Stimulated activated naive CD8-positive, alpha-beta T cell treated with anti-CD3 and anti-CD28 coated beads, Interleukin-15, Interleukin-2, amounts not matched to agents 100 ng/mL and 50 ng/mL, for 24 hours (primary cell): ENCODE data around the gene ZFAND6.
A peak's percentile ranks its signal among the peaks of the same experiment; 100 is the strongest.

Experiments
- H3K27ac Mint-ChIP-seq: one replicate; pipeline ENCODE4 v1.8.0; 2021; ENCODE audit warnings: mild to moderate bottlenecking, mixed read lengths
- H3K27me3 Mint-ChIP-seq: one replicate; pipeline ENCODE4 v1.8.0; 2021; ENCODE audit warnings: mixed read lengths
- H3K36me3 Mint-ChIP-seq: one replicate; pipeline ENCODE4 v1.8.0; 2021; ENCODE audit warnings: low read depth, mixed read lengths
- H3K4me1 Mint-ChIP-seq: one replicate; pipeline ENCODE4 v1.8.0; 2021; ENCODE audit warnings: low read depth, mixed read lengths
- H3K4me3 Mint-ChIP-seq: one replicate; pipeline ENCODE4 v1.8.0; 2021; ENCODE audit warnings: mild to moderate bottlenecking, mixed read lengths
- H3K9me3 Mint-ChIP-seq: one replicate; pipeline ENCODE4 v1.8.0; 2021; ENCODE audit warnings: mixed read lengths

ZFAND6 gene

DNA sequence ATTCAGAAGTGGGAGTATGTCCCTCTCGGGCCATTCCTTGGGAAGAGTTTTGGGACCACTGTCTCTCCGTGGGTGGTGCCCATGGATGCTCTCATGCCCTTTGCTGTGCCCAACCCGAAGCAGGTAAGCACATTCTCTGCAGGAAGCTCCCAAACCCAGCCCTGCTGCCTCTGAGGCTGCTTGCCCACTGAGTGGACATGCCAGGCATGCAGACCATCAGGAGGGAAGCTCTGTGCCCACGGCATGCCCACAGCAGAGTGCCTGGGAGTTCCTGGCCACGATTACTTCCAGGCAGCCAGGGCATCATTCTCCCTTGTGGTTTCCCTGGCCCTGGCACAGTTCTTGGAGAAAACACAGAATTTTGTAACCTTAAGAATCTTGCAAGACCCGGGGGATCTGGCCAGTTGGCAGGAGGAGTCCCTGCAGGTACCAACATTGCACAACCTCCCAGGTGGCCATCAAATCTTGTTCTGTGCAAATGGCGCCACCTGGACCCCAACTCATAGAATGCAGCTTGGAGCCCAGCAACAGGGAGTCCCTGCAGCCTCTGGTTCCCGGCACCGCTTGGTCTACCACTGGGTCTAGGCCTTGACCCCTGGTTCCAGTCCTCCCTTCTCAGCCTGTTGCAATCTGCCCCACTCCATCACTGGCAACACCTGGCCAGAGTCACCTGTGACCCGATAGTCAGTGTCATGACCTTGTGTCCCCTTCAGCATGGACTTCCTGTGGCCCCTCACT lies 113.7 kb downstream of the ZFAND6 start:
- Mint-ChIP-seq H3K9me3 (no peaks in the 10 kb centered on the region), H3K27ac (no peak overlapping the region), H3K36me3 (peaks cover 17% of the 10 kb centered on the region), H3K4me3 (no peak overlapping the region), H3K4me1 (no peaks in the 10 kb centered on the region), H3K27me3 (no peaks in the 10 kb centered on the region)

DNA sequence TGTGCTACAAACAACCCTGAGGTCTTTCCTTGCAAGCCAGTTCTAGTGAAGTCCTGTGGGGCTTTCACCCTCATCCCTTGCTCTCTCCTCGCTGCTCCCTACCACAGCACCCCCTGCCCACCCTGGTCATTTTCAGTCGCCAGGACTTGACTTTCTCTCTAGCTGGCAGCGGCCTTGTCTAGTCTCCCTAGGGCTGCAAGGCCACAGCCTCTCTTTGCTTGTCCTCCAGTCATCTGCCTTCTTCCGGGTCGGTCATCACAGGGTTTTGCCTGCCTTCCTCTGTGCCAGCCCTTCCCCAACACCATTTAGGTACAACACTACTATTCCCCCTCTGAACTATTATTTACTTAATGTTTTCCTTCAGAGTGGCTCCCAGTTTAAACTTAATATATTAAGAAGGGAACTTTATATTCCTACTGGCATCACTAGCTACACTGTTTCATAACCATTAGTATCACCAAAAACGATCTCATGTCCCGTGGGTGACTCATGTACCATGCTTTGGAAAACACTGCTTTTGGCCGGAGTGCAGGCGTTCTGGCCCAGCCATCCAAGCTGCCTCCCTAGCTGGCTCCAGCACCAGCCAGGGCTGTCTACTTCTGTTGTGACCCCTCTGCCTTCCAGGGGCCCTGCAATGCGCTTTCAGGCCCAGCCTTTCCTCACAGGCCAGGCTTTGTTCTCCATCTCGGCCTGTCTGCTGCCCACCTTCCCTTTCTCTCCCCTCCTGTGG lies 114.7 kb downstream of the ZFAND6 start:
- Mint-ChIP-seq H3K36me3 (peaks cover 22% of the 10 kb centered on the region), H3K27ac (no peak overlapping the region), H3K4me3 (no peak overlapping the region), H3K4me1 (no peaks in the 10 kb centered on the region), H3K9me3 (no peaks in the 10 kb centered on the region), H3K27me3 (no peaks in the 10 kb centered on the region)

DNA sequence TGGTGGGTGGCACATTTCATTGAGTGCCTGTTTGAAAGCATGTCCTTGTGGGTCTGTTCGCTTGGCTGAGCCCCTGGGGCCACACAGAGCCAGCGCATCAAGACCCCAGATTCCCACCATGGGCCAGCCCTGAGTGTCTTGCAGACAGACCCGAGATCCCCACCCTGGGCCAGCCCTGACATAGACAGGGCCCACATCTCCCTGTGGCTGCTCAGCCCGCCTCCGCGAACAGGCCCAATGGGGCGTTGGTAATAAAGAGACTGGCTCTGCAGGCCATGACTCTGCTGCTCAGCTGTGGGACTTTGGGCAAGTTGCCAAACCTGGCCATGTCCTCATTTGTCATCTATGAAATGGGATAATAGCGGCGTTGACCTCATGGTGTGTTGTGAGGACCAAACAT lies 116.0 kb downstream of the ZFAND6 start:
- H3K9me3 Mint-ChIP-seq = no peaks in the 10 kb centered on the region
- no peak overlapping the region for H3K4me3 Mint-ChIP-seq
- H3K4me1 Mint-ChIP-seq = no peaks in the 10 kb centered on the region
- H3K27ac Mint-ChIP-seq = no peak overlapping the region
- H3K27me3 Mint-ChIP-seq = no peaks in the 10 kb centered on the region
- H3K36me3 Mint-ChIP-seq = peaks cover 21% of the 10 kb centered on the region

DNA sequence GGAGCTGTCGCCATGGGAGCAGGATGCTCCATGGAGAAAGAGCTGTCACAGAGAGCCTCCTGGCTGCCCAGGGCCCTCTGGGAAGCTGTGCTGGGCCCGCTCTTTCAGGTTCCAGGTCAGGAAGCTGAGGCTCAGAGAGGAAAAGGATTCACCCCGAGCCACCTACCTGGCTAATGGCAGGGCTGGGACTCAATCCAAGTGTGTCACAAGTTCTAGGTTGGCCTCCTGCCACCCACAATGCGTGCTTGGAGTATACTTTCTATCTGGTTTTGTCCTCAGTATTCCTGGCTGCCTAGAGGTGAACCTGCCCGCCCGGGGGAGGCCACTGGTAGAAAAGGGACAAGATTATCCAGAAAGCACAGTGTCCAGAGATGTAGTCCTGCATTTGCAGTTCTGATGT lies 117.0 kb downstream of the ZFAND6 start:
- no peaks in the 10 kb centered on the region for H3K9me3 Mint-ChIP-seq
- peaks cover 19% of the 10 kb centered on the region for H3K36me3 Mint-ChIP-seq
- H3K4me3 Mint-ChIP-seq = no peak overlapping the region
- no peaks in the 10 kb centered on the region for H3K4me1 Mint-ChIP-seq
- H3K27ac Mint-ChIP-seq = no peak overlapping the region
- no peaks in the 10 kb centered on the region for H3K27me3 Mint-ChIP-seq

DNA sequence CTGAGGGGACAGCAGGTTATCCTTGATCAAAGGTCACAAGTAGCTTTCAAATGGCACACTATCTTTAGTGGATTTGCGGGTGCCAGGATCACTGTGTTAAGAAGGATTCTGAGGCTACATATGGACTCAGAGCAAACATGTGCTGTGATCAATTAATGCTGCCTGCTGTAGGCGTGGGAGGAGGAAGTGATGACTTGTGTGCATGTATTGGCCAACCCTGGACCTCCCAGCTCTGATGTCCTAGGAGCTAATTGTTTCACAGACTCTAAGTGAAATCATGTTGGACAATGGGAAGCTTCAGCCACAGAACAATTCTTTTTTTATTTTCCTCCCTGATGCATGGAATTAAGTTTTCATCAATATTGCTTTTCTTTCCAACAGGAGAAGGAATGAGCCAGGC lies 117.7 kb downstream of the ZFAND6 start:
- H3K27ac Mint-ChIP-seq = no peak overlapping the region
- H3K4me3 Mint-ChIP-seq = no peak overlapping the region
- H3K36me3 Mint-ChIP-seq = peaks cover 23% of the 10 kb centered on the region
- H3K4me1 Mint-ChIP-seq = no peaks in the 10 kb centered on the region
- H3K27me3 Mint-ChIP-seq = no peaks in the 10 kb centered on the region
- H3K9me3 Mint-ChIP-seq = no peaks in the 10 kb centered on the region

DNA sequence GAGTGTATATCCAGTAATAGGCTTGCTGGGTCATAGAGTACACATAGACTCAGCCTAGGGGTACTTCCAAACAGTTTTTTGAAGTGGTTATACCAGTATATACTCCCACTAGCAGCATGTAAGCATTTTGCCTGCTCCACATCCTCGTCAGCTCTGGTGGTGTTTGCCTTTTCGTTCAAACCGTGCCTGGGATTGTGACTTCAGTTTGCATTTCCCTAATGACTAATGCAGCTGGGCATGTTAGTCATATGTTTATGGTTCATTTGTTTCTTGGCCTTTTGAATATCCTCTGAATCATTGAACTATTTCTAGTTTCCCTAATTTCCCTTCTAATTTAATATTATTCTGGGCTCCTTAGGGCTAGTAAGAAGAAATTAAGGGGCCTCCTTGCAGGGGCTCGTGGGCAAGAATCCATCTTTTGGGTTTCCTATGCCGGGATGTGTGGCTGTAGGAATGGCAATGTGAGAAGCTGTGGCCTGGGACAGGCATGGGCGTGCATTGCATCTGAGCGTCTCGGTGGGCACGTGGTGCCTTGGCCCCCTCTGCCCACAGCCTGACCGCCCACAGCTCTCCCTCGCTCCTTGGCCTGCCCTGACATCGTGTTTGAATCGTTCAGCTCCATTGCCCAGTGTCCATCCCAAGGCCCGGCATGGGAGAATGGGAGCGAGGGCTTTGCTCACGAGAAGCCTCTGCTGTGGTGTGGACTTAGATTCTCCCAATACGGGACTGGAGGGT lies 119.7 kb downstream of the ZFAND6 start:
- peak overlapping the region; percentile 36 for H3K27ac Mint-ChIP-seq
- H3K9me3 Mint-ChIP-seq = no peaks in the 10 kb centered on the region
- H3K4me3 Mint-ChIP-seq = no peak overlapping the region
- H3K27me3 Mint-ChIP-seq = no peaks in the 10 kb centered on the region
- H3K4me1 Mint-ChIP-seq = no peaks in the 10 kb centered on the region
- peaks cover 25% of the 10 kb centered on the region for H3K36me3 Mint-ChIP-seq

DNA sequence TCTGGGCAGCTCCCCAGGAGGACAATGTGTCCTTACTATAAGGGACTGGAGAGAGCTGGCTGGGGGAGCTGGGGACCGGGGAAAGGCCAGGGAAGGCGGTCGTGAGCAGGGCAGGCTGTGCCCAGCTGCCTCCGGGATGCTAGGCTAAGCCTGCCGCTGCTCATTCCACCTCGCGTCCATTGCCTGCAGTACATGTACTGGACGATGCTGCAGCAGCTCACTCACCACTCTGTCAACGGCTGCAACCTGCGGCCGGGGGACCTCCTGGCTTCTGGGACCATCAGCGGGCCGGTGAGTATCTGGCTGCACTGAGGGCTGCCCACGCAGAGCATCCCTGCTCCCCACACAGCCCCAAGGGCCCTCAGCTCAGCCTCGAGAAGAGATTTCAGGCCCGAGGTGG lies 120.5 kb downstream of the ZFAND6 start:
- Mint-ChIP-seq H3K9me3 (no peaks in the 10 kb centered on the region), H3K27me3 (no peaks in the 10 kb centered on the region), H3K36me3 (peaks cover 29% of the 10 kb centered on the region), H3K4me1 (no peaks in the 10 kb centered on the region), H3K27ac (no peak overlapping the region), H3K4me3 (no peak overlapping the region)

DNA sequence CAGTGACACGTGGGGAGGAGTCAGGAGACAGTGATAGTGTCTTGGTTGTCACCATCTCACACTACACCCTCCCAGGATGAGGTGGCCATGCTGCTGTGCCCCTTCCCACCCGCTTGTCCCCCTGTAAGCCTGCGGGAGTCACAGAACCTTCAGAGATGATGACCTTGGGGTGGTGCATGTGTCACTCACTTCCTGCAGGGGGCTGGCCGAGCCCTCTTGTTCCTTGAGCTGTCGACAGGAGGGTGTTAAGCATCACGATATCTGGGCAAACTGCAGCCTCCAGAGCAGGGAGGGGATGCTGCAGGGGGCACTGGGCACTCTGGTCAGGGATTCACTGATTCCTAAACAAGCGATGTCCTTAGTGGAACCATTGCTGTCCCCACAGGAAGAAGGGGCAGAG lies 121.0 kb downstream of the ZFAND6 start:
- no peaks in the 10 kb centered on the region for H3K27me3 Mint-ChIP-seq
- no peak overlapping the region for H3K4me3 Mint-ChIP-seq
- H3K27ac Mint-ChIP-seq = no peak overlapping the region
- peaks cover 34% of the 10 kb centered on the region for H3K36me3 Mint-ChIP-seq
- no peaks in the 10 kb centered on the region for H3K9me3 Mint-ChIP-seq
- no peaks in the 10 kb centered on the region for H3K4me1 Mint-ChIP-seq

DNA sequence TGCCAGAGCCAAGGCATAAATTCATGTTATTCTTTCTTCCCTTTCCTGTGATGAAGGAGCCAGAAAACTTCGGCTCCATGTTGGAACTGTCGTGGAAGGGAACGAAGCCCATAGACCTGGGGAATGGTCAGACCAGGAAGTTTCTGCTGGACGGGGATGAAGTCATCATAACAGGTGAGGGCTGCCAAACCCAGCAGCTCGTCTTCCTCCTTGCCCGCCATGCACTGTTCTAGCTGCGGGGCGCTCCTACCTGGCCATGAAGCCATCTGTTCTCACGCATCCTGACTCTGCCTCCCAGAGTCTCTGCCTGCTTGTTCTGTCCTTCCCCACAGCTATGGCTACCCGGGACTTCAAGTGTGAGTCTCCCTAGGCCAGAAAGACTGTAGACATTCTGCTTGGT lies 121.5 kb downstream of the ZFAND6 start:
- H3K4me1 Mint-ChIP-seq = no peaks in the 10 kb centered on the region
- H3K4me3 Mint-ChIP-seq = no peak overlapping the region
- H3K27ac Mint-ChIP-seq = no peak overlapping the region
- H3K27me3 Mint-ChIP-seq = no peaks in the 10 kb centered on the region
- H3K36me3 Mint-ChIP-seq = peaks cover 36% of the 10 kb centered on the region
- no peaks in the 10 kb centered on the region for H3K9me3 Mint-ChIP-seq

DNA sequence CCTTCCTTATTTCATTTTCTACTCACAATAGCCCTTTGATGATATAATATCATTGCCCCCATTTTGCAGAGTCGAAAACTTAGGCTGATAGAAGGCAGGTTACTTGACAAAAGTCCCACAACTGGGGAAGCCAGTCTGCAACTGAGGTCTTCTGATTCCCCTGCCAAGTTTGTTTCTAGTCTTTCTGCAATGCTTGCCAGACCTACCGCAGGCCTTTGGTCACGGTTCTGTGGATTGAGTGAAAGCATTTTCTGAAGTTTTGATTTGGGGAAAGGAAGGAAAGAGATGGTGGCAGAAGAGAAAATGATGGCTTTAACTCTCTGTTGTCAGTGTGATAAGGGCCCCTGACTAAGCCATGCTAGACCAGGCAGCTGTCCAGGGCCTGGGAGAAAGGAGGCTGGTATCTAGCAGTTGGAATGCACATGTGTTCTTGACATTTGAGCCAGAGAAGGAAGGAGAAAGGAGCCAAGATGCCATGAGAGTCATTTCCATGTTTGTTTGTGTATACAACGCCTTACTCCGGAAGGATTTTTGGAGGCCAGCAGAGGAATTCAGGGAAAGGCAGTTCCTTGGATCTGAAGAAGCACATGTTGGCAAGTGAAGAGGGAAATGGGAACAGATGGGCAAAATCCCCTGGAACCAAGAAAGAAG lies 123.3 kb downstream of the ZFAND6 start:
- H3K36me3 Mint-ChIP-seq = peaks cover 40% of the 10 kb centered on the region
- H3K4me1 Mint-ChIP-seq = no peaks in the 10 kb centered on the region
- H3K27ac Mint-ChIP-seq = no peak overlapping the region
- no peaks in the 10 kb centered on the region for H3K27me3 Mint-ChIP-seq
- H3K9me3 Mint-ChIP-seq = no peaks in the 10 kb centered on the region
- H3K4me3 Mint-ChIP-seq = no peak overlapping the region

DNA sequence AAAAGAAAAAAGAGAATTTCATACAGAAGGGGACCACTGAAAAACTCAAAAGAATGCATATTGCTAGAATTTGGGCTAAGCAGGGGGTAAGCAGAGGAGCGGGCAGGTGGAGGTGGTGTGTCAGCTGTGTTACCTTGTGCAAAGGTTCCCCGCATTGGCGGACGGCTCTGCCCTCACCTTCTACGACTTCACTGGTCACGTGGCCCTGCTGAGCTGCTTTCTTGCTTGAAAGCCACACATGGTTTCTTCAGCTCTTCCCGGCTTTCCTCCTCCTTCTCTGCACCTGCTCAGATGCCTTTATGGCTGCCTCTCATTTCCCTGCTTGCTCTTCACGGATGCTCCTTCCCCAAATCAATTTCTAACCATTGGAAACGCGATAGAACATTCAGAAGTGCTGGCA lies 123.8 kb downstream of the ZFAND6 start:
- H3K27ac Mint-ChIP-seq = no peak overlapping the region
- no peak overlapping the region for H3K4me3 Mint-ChIP-seq
- H3K27me3 Mint-ChIP-seq = no peaks in the 10 kb centered on the region
- peaks cover 39% of the 10 kb centered on the region for H3K36me3 Mint-ChIP-seq
- no peaks in the 10 kb centered on the region for H3K9me3 Mint-ChIP-seq
- H3K4me1 Mint-ChIP-seq = no peaks in the 10 kb centered on the region

DNA sequence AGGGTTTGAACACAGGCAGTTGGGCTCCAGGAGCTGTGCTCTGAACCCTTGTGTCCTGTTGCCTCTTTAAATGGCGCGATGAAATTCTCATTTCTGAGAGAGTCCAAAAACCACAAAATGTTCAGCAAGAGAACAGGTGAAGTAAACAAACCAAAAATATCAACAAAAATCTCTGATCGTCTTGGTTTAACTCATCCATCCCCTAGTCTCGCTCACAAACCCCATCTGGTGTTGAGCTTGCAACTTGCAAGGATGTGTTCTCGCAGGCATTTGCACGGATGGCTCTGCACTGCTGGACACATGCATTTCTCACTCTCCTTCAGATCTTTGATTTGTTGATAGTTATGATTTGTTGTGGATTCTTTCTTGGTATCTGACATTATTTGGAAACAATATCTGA lies 124.4 kb downstream of the ZFAND6 start:
- Mint-ChIP-seq H3K9me3 (no peaks in the 10 kb centered on the region), H3K27me3 (no peaks in the 10 kb centered on the region), H3K36me3 (peaks cover 43% of the 10 kb centered on the region), H3K4me1 (no peaks in the 10 kb centered on the region), H3K4me3 (no peak overlapping the region), H3K27ac (no peak overlapping the region)

DNA sequence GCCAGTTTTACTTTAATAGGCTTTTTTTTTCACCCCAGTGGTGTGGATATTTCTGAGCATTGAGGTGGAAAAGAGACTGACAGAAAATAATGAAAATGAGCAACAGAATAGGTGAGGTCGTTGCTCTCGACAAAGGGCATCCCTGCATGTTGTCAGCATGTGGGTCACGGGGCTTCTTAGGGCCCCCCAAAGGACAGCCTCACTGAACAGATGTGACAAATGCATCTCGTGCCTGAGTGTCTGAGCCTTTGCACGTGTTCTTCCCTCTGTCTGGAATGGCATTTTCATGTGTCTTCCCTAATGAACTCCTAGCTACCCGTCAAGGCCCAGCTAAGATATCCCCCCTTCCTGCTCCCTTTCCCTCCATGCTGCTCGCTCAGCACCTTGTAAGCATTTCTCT lies 125.1 kb downstream of the ZFAND6 start:
- H3K27me3 Mint-ChIP-seq = no peaks in the 10 kb centered on the region
- no peak overlapping the region for H3K4me3 Mint-ChIP-seq
- H3K27ac Mint-ChIP-seq = no peak overlapping the region
- no peaks in the 10 kb centered on the region for H3K4me1 Mint-ChIP-seq
- H3K9me3 Mint-ChIP-seq = no peaks in the 10 kb centered on the region
- peaks cover 42% of the 10 kb centered on the region for H3K36me3 Mint-ChIP-seq

DNA sequence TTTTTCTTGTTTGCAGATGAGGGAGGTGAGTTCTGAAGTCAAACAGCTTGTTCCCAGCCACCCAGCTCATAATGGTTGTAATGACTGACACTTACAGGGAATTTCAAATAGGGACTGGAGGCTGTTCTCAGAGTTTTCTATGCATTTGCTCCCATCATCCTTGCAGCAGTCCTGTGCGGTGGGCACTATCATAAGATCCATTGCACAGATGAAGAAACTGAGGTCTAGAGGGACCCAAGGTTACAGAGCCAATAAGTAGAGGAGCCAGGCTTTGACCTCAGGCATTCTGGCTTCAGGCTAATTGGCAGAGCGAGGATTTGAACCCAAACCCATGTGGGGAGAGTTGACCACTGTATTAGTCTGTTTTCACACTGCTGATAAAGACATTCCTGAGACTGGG lies 125.7 kb downstream of the ZFAND6 start:
- H3K27me3 Mint-ChIP-seq = no peaks in the 10 kb centered on the region
- H3K4me3 Mint-ChIP-seq = no peak overlapping the region
- no peaks in the 10 kb centered on the region for H3K4me1 Mint-ChIP-seq
- H3K9me3 Mint-ChIP-seq = no peaks in the 10 kb centered on the region
- H3K27ac Mint-ChIP-seq = no peak overlapping the region
- peaks cover 42% of the 10 kb centered on the region for H3K36me3 Mint-ChIP-seq

DNA sequence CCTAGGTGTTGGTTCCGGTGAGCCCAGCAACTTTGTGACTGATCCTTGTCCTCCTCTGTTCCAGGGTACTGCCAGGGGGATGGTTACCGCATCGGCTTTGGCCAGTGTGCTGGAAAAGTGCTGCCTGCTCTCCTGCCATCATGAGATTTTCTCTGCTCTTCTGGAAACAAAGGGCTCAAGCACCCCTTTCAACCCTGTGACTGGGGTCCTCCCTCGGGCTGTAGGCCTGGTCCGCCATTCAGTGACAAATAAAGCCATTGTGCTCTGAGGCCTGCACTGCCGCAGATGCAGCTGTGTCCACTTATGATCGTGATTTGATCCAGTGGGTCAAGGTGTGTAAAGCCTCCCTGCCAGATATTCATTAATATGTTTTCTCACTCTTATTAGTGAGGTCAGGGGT lies 126.6 kb downstream of the ZFAND6 start:
- H3K27me3 Mint-ChIP-seq = no peaks in the 10 kb centered on the region
- peaks cover 41% of the 10 kb centered on the region for H3K36me3 Mint-ChIP-seq
- H3K9me3 Mint-ChIP-seq = no peaks in the 10 kb centered on the region
- H3K4me1 Mint-ChIP-seq = no peaks in the 10 kb centered on the region
- H3K27ac Mint-ChIP-seq = no peak overlapping the region
- no peak overlapping the region for H3K4me3 Mint-ChIP-seq
